NCI-H1417 (cell line): ENCODE measurements around the gene CNOT4.
"Not testable (repeated sequence)": the region's sequence is repeated elsewhere in the genome, so short reads cannot be mapped to it uniquely, and the experiment has no call there.

Experiments used
- DNase-seq, 3 experiments: peaks; one replicate each; lab custom pipeline; 2025; lab: John Stamatoyannopoulos, UW

CNOT4 gene

GRCh38 chr7:135327458-135327857, 182.4 kb downstream of the CNOT4 start:
- no peak for DNase-seq

GRCh38 chr7:135326636-135327280, 183.1 kb downstream of the CNOT4 start:
- DNase-seq: peak in 2 of 3 experiments; percentile 38 to 79

GRCh38 chr7:135322571-135323340, 187.1 kb downstream of the CNOT4 start:
- DNase-seq: peak in 2 of 3 experiments; percentile 15

GRCh38 chr7:135321556-135321955, 188.3 kb downstream of the CNOT4 start:
- no peak for DNase-seq

GRCh38 chr7:135320953-135321352, 188.9 kb downstream of the CNOT4 start:
- DNase-seq: not testable (repeated sequence)

GRCh38 chr7:135320268-135320667, 189.6 kb downstream of the CNOT4 start:
- DNase-seq: peak; percentile 9 to 70 (median 42)

- no peak for DNase-seq
Observed at GRCh38 chr7:135317676-135318325, 192.1 kb downstream of the CNOT4 start.

- no peak for DNase-seq
Observed at GRCh38 chr7:135316648-135317313, 193.1 kb downstream of the CNOT4 start.

- DNase-seq: no peak
Observed at GRCh38 chr7:135313971-135314370, 195.9 kb downstream of the CNOT4 start.
